HS-5 (cell line): ENCODE data around the gene RBM19.
A peak's percentile ranks its signal among the peaks of the same experiment; 100 is the strongest.

Experiments used
- DNase-seq: peaks from one replicate; pipeline ENCODE4 v3.0.0-alpha.2; 2012; ENCODE audit warnings: low read depth

Gene RBM19

DNA sequence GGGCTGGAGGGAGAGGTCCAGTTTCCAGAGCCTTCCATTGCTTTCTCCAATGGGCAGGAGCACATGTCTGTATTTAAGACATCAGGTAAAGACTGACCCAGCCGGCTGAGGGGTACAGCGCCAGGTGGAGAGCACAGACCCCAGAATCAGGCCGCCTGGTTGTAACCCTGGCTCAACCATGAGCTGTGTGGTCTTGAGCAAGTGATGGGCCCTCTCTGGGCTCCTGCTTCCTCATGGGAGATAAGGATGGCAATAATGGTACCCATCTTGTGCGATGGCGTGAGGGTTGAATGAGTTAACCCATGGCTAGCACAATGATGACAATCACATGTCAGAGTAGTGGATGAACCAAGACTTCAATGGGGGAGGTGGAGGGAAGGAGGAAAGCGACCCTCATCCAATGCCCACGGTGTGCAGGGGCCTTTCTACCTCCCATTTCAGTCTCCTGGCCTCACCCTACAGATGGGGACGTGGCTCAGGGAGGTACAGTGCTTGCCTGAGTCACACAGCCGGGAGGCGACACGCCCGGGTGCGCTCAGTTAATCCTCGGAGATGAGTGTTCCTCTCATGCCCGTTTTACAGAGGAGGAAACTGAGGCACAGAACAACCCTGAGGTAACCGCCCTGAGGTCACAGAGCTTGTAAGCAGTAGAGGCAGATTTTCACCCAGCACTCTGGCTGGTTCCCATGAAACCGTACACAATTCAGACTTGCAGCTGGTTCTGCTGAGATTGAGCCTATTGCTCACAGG, 163.9 kb downstream of the RBM19 start:
- no peak for DNase-seq

DNA sequence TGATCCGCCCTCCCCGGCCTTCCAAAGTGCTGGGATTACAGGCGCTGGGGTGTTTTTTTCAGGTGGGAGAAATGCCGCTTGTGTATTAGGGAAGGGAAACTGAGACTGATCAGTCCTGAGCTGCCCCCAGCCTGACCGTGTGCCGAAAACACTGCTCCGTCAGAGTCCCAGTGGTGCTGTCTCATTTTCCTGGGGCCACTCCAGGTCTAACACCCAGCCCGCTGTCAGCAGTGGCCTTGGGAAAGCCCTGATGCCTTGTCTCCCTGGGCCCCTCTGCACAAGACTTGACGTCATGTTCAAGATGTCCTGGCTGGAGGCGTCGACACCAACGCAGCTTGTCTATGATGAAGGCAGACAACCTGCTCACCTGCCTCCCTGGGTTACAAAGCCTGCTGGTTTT, 165.9 kb downstream of the RBM19 start:
- DNase-seq, result no peak

DNA sequence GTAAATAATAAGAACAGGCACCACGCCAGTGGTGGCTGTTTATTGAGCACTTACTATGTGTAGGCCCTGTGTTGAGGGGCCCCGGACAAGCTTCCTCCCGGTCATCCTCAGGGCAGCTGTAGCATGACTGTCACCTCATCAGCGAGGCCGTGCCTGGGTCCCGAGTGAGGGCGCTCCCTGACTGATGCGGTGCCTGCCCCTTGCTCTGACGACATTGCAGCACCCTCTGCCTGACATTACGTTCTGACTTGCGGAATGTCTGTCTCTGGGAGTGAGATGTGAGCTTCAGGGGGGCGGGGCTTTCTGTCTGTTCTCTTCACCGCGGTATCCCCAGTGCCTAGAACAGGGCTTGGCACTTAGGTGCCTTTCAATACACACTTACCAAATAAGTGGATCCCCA, 167.6 kb downstream of the RBM19 start:
- DNase-seq, result no peak

DNA sequence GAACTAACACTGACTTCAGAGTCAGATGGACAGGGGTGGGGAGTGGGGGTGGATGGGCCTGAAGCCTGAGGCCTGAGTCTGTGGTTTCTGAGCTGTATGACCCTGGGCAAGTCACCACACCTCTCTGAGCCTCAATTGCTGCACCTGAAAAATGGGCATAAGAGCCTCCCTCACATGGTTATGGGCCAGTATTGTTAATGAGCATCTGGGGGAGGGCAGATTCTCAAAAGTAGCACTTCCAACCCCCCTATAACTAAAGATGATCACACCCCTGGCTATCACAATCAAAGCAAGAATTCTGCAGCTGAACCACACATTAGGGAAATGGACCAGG, 168.6 kb downstream of the RBM19 start:
- no peak for DNase-seq

DNA sequence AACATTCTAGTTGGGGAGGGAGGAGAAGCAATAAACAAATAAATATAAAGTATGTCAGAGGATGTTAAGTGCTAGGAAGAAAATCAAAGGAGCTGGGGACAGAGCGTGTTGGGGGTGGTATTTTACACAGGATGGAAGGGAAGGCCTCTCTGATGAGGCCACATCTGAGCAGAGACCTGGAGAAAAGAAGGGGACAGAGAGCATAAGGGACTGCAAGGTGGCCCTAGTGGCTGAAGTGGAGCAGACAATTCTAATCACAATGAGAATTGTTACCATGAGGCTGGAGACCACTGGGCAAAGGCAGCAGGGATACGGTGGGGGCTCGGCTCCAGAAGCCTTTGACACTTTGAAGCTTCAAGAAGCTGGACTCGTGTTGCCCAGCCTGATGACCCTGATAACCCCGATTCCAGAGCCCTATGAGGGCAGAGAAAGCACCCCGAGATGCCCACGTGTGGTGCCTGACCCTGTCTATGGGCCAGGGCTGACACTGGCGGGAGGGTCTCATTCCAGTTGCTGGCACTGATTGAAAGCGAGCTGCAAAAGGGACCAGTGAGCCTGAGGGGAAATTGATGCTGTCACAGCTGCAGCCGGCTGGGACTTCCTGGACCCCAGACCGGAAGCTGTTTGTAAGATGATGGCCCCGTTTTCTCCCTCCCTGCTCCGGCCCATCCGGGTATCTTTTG, 169.1 kb downstream of the RBM19 start:
- no peak for DNase-seq

DNA sequence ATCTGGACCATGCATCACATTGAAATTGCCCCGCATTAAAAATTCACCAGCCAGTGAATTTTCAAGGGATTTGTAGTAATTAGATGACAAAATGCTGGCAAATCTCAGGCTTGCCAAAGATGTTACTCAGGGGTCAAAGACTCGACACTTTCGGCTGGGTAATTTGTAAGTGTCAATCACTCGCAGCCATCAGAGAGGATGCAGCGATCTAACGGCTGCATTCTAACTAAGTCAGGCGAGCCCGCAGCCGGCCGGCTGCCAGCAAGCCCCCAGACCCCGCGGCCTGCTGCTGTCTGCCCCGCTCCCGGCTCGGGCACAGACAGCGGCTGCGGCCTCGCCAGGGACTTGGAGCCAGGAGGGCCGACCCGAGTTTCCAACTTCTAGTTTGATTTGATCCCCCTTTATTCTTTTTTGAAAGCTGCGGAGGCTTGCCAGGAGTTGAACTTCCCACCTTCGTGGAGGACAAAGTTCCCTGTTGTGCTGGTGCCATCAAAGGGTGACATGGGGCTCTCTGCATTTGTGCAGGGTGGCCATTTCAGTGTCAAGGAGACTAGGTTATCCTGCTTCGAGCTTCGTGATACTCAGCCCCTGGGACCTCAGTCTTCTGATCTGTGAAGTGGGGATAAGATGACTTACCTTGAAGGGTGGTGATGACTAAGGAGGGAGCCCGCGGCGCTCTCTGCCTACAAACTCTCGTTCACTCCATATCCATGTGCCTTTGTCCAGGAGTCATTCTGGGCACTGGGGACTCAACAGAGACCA, 169.9 kb downstream of the RBM19 start:
- no peak for DNase-seq

DNA sequence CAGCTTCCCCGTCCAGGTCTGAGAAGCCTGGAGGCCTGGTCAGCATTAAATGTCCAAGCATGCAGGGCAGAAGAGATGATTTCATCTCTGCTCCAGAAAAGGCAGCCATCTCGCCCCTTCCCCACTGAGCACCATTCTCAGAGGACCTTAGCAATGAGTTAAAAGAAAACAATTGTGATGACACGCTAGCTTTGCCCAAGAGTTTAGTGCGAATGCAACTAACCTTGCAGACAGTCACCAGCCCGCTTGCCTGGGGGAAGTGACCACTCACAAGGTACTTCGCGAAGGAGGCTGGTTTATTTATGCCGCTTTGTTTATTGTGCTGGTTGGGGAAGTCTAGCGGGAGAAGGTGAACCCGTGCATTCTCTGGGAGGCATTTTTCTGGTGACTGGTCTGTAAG, 170.7 kb downstream of the RBM19 start:
- no peak for DNase-seq

DNA sequence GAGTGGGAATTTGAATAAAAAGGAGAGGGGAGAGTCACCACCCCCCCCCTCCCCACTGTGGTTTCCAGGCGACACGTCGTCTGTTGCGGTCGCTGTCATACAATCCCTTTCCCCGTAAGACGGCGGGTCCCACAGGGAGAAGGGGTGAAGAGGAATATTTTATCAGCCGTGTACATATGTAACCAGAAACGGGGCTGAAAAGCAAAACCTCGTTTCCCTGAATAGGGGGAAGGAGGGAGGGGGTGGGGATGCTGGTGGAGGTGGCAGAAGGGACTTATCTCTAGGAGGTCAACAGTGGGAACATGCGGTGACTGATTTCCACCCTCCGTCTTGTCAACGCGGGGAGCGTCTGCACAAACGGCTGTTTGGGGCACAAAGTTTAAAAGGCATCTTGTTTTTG, 171.4 kb downstream of the RBM19 start:
- no peak for DNase-seq

DNA sequence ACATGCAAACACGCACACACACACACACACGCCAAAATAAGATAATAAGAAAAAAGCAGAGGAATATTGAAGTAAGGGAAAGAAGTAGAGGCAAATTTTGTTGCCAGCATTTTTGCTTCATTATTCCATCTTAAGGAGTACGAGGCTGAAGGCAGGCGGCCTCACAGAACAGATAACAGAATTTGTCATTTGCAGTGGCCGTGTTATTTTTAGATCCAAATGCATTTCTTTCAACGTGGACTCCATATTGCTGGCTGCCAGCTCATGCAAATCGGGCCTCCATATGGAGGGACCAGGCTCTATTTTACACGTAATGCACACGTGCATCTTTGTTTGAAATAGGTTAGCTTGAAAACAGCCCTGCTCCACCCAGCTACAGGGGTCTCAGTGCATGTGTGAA, 172.9 kb downstream of the RBM19 start:
- no peak for DNase-seq

DNA sequence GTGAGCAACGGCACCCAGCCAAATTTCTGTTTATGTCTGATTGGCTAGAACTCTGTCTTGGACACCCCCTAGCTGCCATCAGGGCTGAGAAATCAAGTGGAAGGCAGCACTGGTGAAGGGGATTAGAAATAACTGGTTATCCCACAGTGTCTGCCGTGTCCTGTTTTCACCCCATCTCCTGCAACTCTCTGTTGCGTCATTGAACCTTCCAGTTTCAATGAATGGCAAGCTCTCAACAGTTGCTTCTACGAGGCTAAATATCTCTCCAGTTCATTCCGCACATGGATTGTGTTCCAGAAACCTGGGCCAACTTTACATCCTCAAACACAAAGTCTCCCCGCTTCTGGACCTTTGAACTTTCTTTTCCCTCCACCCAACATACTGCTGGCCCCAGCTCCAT, 173.7 kb downstream of the RBM19 start:
- DNase-seq, result no peak

DNA sequence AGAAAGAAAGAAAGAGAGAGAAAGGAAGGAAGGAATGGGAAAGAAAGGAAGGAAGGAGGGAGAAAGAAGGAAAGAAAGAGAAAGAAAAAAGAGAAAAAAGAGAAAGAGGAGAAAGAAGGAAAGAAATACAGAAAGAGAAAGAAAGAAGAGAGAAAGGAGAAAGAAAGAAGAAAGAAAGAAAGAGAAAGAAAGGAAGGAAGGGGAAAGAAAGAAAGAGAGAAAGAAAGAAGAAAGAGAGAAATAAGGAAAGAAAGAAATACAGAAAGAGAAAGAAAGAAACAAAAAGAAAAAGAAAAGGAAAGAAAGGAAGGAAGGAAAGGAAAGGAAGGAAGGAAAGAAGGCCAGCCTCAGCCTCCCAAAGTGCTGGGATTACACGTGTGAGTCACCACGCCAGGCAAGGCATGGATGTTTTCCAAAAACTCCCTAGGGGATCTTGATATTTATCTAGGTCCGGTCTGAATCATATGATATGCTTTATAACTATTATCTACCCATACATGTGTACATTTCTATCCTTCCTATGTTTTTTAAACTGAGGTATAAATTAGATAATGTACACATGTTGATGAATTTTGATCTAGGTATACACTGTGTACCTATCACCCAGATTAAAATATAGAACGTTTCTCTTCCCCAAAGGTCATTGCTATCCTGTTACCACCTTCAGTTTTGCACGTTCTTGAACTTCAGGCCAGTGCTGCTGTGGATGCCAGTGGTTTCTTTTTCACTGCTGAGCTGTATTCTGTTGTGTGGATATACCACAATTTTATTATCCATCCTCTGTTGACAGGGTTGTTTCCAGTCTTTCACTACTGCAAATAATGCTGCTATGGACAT, 177.9 kb downstream of the RBM19 start:
- peak; percentile 70 for DNase-seq

DNA sequence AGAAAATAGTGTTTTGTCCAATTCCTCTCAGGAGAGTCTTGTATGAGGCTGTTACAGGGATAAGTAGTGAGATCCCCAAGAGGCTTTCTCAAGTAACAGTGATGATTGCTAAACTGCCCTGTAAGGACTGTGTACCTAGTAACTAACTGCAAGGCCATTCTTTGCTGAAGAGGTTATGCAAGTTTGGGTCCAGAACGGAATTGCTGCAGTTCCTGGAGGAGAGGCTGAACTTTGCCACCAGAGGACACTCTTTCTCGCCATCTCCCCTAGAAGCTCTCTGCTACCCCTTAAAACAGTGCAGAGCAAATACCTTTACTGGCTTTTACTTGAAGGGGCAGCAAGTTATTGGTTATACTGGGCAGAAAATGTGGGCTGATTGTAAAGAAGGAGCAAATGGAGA, 180.0 kb downstream of the RBM19 start:
- DNase-seq, result no peak

DNA sequence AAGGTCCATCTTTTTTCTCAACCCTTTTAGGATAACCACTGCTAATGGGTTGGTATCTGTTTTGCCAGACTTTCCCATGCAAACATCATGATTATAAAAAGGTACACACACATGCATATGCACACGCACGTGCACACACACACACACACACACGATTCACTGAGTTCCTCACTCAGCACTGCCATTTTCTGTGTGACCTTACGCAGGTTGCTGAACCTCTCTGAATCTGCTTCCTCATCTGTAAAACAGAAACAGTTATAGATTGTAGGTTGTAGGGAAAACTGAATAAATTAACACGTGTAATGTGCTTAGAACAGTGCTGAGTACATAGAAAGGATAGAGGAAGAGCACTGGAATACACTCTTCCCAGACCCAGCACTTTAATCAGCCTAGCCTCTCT, 182.3 kb downstream of the RBM19 start:
- no peak for DNase-seq

DNA sequence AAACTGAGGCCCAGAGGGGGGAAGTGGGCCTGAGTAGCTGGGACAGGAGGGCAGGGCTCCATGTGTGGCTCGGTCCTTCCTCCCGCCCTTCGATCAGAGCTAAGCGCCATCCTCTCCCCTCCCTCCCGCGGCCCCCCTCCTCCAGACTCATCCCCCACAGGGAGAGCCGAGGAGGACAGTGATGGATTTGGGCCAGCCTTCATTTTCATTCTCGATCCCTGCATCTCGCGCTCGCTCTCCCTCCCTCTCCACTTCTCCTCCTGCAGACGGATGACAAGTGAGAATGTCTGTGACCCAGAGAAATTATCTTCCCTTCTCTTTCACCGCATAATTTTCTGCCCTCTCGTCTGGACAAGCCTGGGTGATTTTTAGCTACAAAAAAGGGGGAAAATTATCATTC, 183.3 kb downstream of the RBM19 start:
- DNase-seq, result no peak

DNA sequence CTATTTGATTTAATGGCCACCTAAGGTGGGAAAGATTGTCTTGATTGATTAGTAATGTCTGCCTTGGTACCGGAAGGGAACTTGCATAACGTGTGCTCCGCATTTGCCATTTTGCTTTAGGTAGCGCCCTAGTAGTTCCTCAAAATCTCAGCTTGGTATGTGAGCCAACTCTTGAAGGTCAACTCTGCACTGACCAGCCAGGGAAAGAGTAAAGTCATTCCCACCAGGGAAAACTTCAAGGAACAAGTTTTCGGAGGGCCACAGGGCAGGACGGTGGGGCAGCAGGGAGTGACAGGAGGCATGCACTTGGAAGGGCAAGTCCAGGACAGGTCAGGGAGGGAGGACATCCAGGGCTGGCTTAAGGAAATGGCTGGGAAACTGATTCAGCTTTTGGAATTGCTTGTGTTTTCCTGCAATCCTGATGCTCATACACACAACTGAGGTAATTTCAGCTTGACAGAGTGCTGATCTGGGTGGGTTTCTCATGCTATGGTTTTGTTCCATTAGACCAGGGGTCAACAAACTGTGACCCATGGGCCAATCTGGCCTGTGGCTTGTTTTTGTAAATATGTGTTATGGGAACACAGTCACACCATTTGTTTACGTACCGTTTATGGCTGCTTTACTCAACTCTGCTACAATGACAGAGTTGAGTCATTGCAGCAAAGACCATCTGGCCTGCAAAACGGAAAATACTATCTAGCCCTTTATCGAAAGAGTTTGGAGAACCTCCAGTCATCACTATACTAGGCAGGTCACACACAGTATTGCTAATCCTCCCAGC, 184.5 kb downstream of the RBM19 start:
- peak; percentile 32 for DNase-seq

DNA sequence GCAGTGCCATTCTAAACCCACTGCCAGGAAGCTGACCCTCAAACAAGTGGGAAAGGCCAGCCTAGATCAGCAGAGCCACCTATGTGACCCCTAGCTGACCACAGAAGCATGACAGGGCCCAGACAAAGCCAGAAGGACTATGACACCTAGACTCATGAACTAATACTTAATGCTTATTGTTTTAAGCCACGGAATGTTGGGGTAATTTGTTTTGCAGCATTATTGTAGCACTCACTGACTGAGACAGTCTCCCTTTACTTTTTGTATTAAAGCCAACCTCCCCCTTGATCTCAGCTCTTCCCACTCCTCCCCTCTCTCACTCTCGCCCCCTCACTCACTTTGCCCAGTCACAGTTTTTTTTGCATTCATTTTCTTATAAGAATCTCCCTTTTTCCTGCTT, 186.4 kb downstream of the RBM19 start:
- DNase-seq, result no peak

DNA sequence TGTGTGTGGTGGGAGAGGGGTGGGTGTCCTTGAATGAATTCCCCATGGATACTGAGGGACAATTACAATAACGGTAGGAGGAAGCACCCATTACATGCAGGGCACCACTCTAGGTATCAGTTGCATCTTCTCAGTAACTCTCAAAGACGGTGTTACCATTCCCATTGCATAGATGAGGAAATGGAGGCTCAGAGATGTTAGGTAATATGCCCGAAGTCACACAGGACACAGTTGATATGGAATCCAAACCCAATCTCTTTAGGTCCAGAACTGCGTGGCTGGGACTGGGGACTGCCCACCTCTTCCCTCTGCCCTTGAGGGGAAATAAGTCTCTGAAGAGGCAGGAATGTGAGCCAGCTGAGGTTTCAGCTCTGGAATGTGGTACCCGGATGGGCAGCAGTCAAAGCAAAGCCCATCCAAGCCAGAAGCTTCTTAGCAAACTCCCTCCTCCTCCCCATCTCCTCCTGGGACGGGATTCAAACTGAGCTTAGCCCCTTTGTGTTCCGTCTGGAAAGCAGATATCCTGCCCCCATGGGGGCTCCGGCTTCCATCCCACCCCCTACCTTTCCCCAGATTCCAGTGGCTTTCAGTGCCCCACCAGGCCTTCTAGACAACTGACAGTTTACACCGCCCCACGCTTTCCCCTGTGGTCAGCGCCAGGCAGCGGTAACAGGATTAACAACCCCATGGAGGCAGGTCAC, 187.5 kb downstream of the RBM19 start:
- DNase-seq, result no peak

DNA sequence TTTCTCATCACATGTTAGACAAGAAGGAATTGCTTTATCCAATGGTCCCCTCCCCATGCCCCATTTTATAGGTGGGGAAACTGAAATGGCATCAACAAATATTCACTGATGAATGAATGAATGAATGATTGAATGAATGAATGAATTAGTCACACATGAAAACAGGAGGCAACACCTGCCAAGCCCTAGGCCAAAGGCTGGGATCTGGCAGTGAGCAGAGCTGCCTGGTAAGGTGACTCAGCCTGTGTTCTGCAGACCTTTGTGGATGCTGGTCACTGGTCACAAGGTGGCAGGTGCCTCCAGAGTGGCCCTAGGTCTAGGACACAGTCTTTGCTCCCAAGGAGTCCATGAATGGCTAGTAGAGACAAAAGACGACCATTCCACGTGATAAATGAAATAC, 188.4 kb downstream of the RBM19 start:
- no peak for DNase-seq

DNA sequence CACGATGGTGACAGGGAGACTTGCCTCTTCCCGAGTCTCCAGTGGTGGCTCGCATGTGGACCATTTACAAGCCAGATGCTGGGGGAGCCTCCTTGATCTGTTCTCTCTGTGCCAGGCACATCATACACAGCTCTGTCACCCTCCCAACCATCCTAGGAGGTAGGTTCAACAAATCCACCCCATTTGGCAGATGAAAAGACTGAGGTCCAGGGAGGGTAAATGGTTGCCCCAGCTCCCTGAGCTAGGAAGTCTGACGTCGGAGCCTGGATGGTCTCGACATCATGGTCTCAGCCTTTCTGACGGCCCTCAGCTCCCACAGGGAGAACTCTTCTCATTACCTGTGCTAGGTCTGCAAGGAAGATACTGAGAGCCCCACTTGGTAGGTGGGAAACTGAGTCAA, 189.6 kb downstream of the RBM19 start:
- DNase-seq, result no peak

DNA sequence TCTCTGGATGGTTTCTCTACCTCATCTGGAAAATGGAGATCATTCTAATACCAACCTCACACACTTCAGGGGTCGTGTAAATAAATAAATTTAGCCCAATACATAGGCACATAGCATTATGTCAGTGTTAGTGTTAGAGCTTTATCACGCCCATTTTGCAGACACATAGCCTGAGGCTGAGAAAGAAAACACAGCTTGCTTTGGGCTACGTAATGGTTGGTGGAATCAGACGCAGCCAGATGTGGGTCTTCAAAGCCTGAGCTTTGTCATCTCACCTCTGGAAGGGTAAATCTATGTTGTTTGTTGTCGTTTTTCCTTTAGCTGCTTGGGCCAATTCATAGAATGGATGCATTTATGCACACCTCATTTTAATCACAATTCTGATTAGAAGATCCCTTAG, 191.6 kb downstream of the RBM19 start:
- no peak for DNase-seq

DNA sequence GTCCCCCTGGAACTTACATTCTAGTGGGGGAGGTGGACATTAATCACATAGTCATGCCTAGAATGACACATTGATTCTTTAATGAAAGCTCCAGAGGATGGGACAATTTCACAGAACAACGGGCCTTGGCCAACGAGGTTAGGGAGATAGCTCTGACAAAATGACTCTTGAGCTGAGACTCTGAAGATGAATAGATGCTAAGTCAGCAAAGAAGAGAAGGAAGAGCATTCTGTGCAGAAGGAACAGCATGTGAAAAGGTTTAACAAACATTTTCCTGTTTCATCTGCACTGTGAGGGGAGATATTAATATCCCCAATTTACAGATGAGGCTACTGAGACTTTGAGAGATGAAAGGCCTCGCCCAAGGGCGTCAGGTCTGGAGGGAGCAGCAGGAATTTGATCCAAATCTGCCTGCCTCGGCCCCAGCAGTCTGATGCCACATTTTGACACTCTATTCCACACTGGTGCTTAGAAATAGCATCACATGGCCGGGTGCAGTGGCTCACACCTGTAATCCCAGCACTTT, 193.6 kb downstream of the RBM19 start:
- no peak for DNase-seq
